Lung microvascular endothelial cell (primary cell): Measurements from ENCODE around the gene TLE1. TPM values are rescaled to one million over a fixed set of nuclear protein-coding genes. Genes with fewer than 3 reads are reported as not detected.
A peak's percentile ranks its signal among the peaks of the same experiment; 100 is the strongest.
"Not testable (repeated sequence)": the region's sequence is repeated elsewhere in the genome, so short reads cannot be mapped to it uniquely, and the experiment has no call there.

Experiments used
- DNase-seq, 2 donors: peaks; one replicate each; pipeline versions ENCODE4 v3.0.0 to v3.0.0-alpha.2; 2010; ENCODE audit warnings: low read depth in 2 of 2
- total RNA-seq: library from RNA; depleted of rRNA; stranded (reverse); fragments of >200 nt; gene quantifications from 2 replicates; pipeline ENCODE4 v1.2.1, GENCODE V29; 2014

TLE1 gene
- total RNA-seq, 1 donor from 2014 or later: 96.4 TPM

DNA sequence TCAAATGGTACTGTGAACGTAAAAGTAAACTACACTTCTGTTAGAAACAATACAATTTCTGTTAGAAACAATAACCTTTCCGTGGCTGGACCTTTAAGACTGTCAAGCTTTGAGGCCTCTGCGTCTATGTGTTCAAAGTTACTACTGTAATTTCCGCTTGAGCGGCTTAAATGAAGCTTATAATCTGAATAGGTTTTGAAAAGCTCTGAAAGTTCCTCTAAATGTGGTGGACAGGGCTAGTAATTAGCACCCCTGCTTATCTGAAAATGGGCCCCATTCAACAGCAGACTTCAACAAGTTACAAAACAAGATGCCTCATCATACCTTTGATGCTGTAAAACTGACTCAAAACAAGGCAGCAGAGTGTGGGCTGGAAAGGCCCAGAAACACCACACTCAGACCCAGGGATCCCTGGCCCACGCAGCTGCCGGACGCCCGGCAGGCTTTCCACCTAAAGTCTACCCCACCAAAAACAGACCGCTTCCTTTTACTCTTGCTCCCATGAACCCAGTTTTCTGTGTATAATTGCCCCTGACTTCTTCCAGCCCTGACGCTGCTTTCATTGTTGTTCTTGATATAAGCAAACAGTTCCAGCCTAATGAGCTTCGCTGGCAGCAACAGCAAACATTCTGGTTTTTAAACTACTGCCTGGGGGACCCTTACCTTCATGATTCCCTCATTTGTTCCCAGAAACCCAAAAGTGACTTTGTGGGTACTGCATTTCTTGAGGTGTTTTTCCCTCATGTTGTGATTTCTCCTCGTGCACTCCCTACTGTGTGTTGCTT is 66.7 kb downstream of the TLE1 start:
- DNase-seq: no peak

DNA sequence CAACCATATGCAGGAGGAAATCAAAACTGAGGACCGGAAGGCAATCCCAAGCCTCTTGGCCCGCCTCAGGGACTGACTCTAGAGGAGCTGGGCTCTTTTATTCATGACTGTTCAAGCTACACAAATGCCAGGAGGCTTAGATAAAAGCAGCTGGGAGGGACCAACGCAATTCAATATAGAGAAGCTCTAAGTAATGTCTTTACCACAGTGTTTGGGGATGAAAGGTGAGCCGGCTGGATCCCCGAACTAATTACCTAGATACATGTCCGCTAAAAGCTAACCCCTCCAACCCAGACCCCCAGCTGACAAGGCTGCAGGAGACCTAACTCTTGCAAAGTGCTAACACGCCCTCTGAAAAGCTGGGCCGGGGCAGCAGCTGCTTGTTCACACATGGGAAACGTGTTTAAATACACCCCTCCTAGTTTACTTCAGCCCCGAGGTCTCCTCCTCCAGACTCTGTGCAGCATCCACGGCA is 67.5 kb downstream of the TLE1 start:
- DNase-seq: no peak

DNA sequence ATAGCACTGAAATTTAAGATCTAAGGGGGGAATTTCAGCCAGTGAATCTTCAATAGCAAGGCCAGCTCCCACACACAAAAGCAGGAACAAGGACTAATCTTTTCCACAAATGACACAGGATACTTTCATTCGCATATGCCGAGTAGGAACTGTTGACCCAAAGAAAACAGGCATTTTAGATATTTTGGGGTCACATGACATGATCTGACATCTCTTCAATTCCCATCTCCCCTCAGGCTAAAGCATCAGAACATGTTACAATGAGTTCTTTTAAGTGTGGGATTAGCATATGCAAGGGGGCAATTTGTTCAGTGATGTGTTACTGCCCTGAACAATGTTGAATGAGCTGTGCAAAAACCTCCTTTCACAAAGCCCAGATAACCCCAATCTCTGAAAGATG is 68.2 kb downstream of the TLE1 start:
- peak in 1 of 2 donors; percentile 35 for DNase-seq

DNA sequence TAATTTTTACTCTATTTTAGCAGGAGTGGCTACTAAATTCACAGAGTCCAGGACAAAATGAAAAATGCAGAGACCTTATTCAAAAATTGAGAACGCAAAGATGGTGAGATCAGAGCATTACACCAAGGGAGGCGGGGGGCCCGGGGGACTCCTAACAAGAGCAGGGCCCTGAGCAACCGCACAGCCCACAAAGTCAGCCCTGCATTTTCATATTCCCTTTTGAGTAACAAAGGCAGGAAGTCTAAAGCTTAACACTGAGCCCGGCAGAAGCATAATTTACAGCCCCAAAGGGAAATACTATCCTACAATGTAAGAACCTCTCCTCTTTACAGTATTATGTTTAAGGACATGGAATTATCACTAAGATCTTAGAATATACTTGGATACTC is 69.4 kb downstream of the TLE1 start:
- peak; percentile 27 to 58 for DNase-seq

DNA sequence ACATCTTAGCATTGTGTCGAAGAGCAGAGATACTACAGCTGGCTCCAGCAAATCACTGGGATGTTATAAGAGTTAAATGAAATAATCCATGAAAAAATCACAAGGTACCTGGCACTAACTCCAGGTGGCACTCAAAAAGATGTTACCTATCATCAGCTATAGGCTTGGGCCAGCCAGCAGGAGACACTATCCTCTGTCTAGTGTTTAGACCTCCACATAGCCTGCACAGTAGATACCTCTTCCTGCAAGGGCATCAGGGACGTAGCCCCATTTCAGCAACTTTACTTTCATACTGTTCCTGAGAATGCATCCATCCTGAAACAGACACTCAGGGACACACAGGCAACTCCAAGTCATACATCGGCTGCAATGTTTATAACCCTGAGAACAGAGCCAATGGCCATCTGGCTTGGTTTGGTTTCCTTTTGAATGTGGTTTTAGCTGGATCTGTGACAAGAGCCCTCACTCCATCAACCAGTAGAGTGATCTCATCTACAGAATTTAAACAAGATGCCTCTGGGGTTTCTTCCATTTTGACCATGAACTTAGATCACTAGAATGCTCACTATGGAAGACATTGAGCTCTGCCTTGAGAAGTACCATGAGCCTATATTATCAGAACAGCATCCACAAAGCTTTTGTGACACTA is 69.9 kb downstream of the TLE1 start:
- peak; percentile 30 to 84 for DNase-seq

DNA sequence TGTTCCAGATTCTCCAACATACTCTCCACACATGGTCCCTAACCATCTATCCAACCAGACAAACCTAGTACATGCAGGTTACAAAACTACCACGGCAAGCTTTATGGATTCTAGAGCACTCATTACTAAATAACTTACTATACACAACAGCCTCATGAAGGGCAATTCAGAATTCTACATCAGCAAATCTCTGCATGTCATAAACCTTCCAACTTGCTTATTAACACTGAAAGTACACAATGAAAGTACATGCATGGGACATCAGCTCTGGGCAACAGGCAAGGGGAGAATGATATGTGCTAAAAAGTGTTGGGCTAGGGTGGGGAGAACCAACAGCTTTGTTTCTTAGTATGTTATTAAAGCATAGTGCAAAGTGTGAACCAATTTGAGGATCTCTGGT is 70.4 kb downstream of the TLE1 start:
- DNase-seq: no peak

DNA sequence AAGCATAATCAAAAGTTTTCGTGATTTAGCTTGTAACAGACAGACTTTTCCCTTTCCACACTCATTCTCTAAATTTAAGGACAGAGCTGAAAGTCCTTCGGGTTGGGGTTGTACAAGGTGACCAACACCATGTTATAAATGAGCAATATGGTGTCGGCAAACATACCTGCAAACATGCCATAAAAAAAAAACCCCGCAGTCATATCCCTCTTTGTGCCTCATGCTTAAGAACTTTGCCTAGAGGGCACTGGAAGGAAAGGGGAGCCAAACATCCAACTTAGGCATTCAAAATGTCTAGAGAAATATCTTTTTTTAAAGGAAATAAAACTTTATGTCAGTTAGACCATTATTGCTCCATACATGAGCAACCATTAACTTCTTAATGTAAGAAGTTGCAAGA is 73.2 kb downstream of the TLE1 start:
- no peak for DNase-seq

DNA sequence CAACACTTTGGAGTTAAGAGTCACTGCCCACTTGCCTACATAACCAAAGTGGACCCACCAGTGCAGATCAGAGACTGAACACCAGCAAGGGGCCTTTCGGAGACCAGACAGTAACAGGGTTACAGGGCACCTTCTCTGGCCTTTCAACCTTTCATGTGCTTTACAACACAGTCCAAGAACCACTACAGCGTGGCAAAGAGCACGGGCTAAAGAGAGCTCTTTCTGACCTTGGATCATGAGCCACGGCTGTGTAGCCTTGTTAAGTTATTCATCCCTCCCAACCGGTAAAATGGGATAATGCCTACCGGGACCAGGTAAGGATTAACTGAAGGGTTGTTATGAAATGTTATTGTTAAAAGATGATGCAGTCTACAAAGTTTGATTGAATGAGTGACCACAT is 75.0 kb downstream of the TLE1 start:
- DNase-seq: no peak

DNA sequence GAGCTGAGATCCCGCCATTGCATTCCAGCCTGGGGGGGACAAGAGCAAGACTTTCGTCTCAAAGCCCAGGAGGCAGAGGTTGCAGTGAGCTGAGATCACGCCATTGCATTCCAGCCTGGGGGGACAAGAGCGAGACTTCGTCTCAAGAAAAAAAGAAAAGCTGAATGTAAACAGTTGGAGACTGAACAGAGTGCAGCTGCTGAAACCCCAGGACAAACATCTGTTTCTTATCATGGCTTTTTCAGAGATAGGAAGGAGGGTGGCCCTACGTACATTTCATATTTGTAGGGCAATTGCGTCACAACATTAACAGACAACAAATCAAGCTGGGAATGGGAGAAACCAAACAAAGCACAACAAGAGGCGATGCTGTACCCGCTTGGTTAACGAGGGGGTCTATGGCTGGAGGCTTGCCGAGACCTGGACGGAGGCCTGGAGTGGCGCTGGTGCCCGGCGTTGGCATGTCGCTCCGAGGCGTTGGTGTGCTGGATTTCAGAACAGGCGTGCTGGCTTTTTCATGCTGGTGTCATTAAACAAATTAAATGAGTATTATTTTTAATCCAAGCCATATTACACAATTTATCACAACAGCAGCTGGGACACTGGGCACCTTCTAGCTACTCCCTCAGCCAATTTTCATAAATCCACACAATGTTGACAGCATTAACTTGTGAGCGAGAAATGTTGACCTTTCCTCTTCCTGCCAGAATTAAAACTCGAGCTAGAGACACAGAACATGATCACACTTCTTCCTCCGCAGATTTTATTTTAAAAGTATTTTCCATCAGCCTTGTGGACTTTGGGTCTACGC is 76.1 kb downstream of the TLE1 start:
- DNase-seq: peak; percentile 65 to 95

DNA sequence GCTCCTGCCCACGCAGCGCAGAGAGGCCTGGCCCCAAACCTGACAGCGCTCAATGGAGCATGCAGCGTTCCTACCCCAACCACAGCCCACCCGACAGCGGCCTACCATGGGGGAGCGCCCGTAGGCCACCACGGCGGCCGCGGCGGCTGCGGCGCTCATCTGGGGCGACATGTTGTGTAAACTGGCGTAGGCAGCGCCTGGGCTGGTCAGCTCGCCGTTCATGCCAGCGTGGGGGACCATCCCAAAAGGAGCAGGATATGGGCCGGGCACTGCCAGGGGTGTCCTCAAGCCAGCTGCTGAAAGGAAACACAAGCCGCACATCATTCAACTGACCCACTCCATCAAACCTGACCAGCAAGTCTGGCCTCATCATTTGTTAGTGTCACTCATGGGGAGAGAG is 77.7 kb downstream of the TLE1 start:
- DNase-seq: no peak

DNA sequence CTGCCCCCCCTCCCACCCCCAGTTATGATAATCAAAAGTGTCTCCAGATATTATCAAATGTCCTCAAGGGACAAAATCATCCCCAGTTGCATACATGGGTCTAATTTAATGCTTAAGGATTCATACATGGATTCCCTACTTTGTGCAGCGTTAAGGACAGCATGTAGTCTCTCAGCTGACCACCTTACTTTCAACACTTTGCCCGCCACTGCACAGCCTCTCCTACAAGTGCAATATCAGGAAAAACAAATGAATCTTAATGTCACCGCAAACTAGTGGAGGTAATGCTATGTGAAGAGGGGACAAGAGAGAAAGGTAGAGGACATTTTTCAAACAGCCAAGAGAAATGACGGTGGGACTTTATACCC is 78.6 kb downstream of the TLE1 start:
- no peak for DNase-seq

DNA sequence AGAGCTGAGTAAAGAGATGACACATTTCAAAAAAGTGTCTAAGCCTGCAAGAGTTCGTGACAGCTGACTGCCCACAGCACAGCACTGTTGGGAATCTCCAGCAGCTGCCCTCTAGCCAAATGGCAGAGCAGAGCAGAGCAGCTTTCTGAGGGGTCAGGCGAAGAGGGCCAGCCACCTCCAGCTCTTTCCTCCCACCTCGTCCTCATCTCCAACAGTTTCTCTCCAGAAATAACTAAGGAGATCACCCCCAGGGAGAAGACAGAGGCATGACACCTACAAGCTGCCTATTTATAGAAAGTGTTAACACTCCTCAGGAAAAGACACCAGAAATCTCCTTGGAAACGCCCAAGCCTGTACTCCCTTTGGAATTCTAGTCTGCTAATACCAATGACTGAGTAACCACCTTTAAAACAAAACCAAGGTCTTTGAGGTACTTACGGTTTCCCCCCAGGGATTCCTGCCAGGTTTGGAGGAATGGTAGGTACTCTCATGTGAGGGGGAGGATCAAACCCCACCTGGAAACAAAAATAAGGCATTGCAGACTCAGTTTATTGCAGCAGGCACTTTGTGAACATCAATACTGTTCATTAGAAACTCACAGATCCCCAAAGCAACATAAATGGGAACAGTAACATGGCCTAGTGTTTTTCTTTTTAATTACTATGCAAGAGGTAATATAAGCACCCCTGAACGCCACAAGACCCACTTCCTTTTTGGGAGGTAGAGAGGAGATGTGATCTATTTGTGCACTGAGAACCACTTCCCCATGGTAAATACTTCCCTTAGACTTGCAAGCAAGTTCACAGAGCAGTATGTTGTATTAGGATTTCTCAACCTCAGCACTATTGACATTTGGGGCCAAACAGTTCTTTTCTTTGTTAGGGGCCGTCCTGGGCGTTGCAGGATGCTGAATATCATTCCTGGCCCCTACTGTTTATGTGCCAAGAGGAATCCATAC is 79.3 kb downstream of the TLE1 start:
- peak in 1 of 2 donors; percentile 36 for DNase-seq

DNA sequence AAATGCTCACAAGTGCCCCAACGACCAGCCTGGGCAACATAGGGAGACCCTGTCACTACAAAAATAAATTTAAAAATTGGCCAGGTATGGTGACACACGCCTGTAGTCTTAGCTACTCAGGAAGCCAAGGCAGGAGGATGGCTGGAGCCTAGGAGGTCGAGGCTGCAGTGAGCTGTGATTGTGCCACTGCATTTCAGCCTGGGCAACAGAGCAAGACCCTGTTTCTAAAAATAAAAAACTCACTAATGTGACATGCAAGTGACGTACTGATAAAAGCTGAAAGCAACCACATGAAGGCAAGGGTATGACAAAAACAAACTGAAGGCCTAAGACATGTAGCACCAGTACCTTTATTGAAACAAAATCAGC is 81.1 kb downstream of the TLE1 start:
- no peak for DNase-seq

DNA sequence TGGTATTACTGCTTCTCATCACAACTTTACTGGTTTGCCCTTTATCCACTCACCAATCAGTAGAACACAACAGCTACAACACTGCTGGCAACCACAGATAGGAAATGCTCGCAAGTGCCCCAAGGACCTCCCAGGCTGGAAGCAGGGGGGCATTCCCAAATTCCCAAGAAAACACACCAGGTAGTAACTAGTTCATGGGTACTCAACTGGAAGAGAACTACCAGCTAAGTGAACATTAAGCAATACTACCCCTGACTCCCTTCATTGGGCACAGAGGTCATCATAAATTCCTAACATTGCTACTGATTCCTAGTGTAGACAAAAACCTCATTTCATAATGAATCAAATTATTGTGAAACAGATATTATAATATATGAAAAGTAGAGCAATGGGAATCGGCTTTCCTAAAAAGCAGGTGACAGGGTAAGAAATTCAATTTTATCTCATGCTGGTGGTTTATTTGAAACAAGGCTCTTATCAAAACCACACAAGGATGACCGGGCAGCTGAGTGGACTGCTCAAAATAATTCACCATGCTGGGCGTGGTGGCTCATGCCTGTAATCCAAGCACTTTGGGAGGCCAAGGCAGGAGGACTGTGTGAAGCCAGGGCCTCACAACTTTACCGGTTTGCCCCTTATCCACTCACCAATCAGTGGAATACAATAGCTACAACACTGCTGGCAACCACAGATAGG is 81.6 kb downstream of the TLE1 start:
- DNase-seq: no peak

DNA sequence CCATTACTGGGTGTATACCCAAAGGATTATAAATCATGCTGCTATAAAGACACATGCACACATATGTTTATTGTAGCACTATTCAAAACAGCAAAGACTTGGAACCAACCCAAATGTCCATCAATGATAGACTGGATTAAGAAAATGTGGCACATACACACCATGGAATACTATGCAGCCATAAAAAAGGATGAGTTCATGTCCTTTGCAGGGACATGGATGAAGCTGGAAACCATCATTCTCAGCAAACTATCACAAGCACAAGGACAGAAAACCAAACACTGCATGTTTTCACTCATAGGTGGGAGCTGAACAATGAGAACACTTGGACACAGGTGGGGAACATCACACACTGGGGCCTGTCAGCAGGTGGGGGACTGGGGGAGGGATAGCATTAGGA is 83.1 kb downstream of the TLE1 start:
- DNase-seq: not testable (repeated sequence)

DNA sequence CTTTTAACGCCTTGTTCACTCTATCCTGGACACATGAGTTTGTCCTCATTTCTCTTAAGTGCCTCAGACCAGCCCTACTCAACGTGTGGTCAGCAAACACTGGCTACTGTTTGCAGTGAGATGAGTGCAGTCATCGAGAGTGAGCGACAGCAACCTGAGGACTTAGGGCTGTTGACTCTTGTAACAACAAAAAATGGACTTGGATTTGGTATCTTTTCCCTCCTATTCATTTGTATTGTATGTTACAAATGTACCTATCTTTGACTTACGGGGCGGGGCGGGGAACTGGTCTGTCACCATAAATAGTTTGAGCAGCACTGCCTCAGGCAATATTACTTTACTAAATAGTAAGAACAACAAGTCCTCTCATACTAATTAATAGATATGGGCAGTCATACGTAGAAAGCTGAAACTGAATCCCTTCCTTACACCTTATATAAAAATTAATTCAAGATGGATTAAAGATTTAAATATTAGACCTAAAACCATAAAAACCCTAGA is 84.1 kb downstream of the TLE1 start:
- no peak for DNase-seq

DNA sequence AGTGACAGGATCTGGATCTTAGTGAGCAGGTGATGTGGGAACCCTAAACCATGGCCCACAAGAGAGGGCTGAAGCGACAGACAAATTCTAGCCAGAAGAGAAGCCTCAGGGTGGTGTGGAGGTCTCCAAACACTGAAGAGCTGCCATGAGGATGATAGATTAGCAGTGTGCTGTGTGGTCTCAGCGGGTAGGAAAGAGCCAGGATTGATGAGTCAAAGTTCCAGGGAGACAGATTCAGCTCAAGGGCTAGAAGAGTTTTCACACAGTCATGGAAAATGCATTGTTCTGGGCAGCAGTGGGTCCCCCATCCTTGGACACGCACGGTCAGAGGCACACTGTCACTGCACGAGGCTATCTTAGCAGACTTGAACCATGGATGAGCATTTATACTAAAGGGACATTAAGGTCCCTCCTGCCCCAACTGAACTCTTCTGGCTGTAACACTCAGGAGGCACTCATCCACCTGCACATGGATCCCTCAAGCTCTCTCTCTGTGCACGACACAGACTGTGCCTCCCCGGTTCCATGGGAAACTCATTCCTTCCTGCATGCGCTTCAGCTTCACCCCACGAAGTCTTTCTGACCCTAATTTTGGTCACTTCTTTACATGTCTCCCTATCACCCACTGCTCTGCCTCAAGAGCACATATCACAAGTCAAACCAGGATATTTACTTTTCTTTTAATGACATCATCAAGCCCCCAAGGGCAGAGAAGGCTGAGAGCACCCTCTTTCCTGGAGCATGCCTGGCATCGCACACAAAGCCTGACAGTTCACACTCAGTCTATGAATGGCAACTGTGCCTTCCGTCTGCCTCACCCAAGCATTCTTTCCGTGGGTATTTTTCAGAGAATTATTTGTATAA is 84.8 kb downstream of the TLE1 start:
- peak in 1 of 2 donors; percentile 24 for DNase-seq

DNA sequence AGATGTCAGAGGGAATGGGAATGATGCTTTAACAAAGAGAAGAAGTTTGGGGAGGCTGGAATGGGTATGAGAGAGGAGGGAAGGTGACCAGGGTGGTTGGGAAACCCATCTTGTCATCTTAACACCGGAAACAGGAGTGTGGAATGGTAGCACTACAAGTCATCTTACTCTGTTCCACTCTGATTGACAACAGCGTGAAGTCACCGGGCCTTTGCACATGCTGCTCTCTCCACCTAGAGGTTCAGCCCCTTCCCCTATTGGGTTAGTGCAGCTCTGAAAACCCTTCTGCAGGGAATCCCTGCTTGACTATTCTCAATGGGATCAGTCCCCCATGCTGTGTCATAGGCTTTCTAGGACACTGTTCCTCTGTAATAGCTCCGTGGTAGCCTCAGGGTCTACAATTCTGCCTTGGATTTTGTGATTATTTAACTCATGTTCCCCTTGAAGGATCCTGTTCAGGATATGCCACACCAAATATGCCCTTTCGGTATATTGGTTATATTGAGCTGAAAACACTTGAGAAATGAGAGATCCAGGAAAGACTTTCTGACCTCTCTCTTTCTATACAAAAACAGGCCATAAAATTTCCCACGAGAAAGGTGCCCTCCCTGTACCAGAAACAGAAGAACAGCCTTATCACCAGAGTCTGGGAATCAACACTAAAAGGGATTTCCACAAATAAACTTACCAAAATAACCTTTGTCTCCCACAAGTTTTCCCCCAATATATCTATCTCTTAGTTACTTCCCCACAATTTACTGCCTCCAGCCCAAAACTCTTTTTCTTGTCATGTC is 86.3 kb downstream of the TLE1 start:
- DNase-seq: peak in 1 of 2 donors; percentile 39
